ENCODE data around the gene GPX4.

Gene GPX4

DNA sequence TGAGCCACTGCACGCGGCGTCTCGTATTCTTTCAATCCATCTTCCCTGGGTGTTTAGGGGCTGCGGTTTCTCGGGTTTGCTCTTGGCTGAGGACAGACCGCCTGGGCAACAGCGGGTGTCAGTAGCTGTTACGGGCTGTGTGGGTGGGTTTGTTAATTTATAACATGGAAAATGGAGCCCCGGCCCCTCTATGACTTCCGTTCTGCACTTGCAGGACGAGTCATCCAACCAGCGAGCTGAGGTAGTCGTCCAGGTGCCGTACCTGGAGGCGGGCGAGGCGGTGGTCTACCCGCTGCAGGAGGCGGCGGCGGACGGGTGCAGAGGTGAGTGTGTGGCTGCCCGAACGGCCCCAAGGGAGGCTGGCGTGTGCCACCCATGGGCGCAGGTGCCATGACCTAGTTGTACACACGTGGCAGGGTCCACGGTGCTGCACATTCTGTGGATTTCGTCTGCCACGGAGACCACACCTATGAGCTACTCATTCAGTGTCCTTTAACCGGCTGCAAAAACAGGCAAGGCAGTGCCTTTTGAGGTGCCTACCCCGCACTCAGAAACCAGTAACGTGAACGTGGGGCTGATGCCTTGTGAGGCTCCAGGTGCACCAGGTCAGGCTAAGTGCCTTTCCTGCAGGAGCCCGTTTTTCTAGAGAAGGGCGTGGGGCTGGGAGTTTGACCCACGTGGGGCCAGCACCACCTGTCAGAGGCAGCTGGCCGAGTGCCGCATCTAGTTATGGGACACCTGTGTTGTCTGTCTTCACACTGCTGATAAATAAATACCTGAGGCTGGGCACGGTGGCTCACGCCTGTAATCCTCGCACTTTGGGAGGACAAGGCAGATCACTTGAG, 19.5 kb upstream of the GPX4 start:
- in situ Hi-C loops (cut with MboI; ENCODE audit: low sequenced_read_pairs) = no loop called here

- in situ Hi-C loops (cut with MboI; ENCODE audit: low sequenced_read_pairs) = no loop called here
Observed at GRCh38 chr19:1085053-1085658, 18.6 kb upstream of the GPX4 start.

GRCh38 chr19:1085676-1086442, 17.9 kb upstream of the GPX4 start:
- in situ Hi-C loops (cut with MboI; ENCODE audit: low sequenced_read_pairs) = no loop called here

DNA sequence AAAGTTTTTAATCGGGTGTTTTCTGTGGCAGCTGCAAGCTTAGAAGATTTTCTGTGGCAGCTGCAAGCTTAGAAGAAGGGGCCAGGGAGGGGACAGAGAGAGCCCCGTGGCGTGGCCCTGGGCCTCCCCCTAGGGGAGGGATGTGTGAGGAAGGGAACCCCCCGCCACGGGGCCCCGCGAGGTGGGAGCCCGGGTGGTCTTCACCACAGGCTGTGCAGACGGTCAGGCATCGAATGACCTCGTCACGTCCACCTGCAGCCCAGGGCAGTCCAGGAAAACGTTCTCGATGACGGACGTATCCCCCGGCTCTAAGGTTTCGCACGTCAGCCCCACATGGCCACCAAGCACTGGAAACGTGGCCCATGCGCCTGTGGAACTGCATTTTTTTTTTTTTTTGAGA, 17.2 kb upstream of the GPX4 start:
- in situ Hi-C loops (cut with MboI; ENCODE audit: low sequenced_read_pairs) = no loop called here

GRCh38 chr19:1087813-1088415, 15.9 kb upstream of the GPX4 start:
- in situ Hi-C loops (cut with MboI; ENCODE audit: low sequenced_read_pairs) = no loop called here

- in situ Hi-C loops (cut with MboI; ENCODE audit: low sequenced_read_pairs) = no loop called here
Observed at GRCh38 chr19:1088416-1089010, 15.3 kb upstream of the GPX4 start.

- in situ Hi-C loops (cut with MboI; ENCODE audit: low sequenced_read_pairs) = no loop called here
Observed at GRCh38 chr19:1089126-1089771, 14.5 kb upstream of the GPX4 start.

DNA sequence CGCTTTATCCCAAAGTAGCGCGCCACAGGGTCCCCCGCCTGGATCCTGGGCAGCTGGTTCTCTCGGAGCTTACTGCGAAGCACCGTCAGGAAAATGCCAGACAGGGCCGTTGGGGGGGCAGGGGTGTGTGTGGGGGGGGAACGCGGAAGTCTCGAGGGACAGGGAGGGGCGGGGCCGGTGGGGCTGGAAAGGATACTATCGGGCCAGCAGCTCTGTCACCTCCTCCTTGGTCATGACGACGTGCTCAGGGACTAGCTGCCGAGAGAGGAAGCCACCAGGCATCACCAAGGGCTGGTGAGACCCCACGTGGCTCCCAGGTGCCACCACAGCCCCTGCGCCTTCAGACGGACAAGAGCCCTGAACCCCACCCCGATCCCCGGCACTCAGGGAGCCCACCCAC, 13.9 kb upstream of the GPX4 start:
- in situ Hi-C loops (cut with MboI; ENCODE audit: low sequenced_read_pairs) = no loop called here

GRCh38 chr19:1090731-1091543, 12.9 kb upstream of the GPX4 start:
- in situ Hi-C loops (cut with MboI; ENCODE audit: low sequenced_read_pairs) = no loop called here

- in situ Hi-C loops (cut with MboI; ENCODE audit: low sequenced_read_pairs) = no loop called here
Observed at GRCh38 chr19:1091544-1092175, 12.1 kb upstream of the GPX4 start.

- in situ Hi-C loops (cut with MboI; ENCODE audit: low sequenced_read_pairs) = no loop called here
Observed at GRCh38 chr19:1093330-1093729, 10.5 kb upstream of the GPX4 start.

DNA sequence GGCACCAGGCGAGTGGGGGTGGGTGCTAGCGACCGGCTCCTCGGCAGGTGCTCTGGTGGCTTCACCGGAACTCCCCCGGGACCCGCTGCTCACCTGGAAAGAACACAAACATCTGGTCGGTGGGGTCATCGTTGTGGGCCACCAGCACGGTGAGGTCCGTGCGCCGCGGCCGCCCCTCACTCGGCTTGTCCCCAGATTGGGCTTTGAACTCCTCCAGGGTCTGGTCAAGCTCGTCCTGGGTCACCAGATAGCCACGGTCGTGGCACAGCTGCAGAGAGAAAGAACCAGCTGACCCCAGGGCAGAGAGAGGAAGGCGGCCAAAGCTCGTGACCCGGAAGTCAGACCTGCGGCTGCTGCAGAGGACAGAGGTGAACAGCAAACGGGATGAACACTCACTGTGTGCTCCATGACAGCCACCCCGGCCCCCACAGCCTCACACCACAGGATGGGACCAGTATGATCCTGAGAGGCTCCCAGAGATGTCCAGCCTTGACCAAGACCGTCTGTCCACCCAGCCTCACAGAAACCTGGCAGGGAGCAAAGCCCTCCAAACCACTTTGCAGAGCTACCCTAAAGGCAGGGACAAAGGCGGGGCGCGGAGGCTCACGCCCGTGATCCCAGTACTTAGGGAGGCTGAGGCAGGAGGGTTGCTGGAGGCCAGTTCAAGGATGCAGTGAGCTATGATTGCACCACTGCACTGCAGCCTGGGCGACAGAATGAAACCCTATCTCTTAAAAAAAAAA, 9.8 kb upstream of the GPX4 start:
- in situ Hi-C loops (cut with MboI; ENCODE audit: low sequenced_read_pairs) = no loop called here

DNA sequence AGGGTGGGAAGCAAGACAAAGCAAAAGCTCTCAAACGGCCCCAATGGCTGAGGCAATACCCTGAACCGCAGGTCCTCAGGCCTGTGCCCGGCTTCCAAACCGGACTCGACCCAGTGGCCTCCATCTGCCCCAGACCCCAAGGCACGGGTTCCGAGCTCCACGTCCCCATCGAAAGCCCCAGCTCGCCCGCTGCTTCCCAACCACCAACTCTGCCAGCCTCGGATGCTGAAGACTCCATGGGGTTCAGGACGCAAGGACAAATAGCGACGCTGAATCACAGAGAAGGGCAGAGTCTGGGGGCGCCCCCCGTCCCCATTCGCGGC, 9.2 kb upstream of the GPX4 start:
- in situ Hi-C loops (cut with MboI; ENCODE audit: low sequenced_read_pairs) = no loop called here

- in situ Hi-C loops (cut with MboI; ENCODE audit: low sequenced_read_pairs) = no loop called here
Observed at GRCh38 chr19:1094978-1095701, 8.7 kb upstream of the GPX4 start, which contains the start of gene POLR2E. TSS of gene POLR2E (minus strand) at chr19:1095375. CDS start at chr19:1095315, 60 bp downstream.

- in situ Hi-C loops (cut with MboI; ENCODE audit: low sequenced_read_pairs) = no loop called here
Observed at GRCh38 chr19:1097810-1098176, 6.0 kb upstream of the GPX4 start.

DNA sequence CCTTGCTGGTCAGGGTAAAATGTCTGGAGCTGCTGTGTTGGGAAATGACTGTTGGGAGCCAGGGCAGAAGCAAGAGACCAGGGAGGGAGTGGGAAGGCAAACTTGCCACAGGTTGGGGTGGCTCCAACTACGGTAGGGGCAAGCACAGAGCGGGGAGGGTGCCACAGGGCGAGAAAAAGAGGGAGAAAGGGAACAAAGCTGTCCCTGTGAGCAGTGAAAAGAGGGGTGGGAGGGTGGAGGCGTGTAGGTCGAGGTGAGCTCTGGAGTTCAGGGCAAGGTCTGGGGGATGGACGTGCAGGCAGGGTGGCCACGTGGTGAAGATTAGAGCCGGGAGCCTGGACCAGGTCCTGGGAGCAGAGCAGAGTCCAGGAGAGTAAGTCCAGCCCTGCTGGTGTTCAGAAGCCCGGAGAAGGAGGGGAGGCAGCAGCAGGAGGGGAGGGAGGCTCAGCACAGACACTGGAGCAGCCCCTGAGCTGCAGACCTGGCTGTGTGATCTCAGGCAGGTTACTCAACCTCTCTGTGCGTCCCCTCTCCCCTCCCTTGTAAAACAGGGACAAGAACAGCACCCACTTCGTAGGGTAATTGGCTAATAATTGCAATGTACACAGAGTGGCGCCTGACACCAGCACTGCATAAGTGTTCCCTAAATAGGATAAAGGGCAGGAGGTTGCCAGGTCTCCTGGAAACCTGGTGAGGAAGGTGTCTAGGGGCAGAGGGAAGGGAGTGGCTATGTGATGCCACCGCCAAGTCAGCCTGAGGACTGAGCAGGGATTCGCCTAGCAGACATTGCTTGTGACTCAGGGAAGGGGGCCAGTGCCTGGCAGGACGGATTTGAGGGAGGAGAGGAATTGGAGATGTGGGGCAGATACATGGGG, 5.4 kb upstream of the GPX4 start:
- in situ Hi-C loops (cut with MboI; ENCODE audit: low sequenced_read_pairs) = no loop called here

DNA sequence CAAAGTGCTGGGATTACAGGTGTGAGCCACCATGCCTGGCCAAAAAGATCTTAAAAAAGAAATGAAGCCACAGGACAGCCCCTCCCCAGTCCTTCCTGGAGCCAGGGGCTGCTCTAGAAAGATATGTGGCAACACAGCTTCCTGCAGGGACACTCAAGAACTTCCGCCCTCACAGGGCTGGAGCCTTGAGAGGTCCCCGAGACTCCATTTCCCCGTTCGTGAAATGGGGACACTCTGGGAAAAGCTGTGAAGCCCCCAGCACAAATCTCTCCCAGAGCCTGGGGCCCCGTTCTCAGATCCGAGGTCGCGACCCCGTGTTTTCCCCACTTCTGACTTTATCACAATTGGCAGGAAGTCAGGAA, 2.5 kb upstream of the GPX4 start:
- in situ Hi-C loops (cut with MboI; ENCODE audit: low sequenced_read_pairs) = no loop called here
